K562 (cell line): ENCODE measurements around the gene PPFIA3. TPM values are rescaled to one million over a fixed set of nuclear protein-coding genes. Genes with fewer than 3 reads are reported as not detected.

ENCODE experiments used
- BRCA1 ChIP-seq, 2 experiments: fragments of 450-650 bp in 1 of 2; sonication (generic) in 1 of 2; formaldehyde crosslinking in 1 of 2; IDR thresholded peaks; 2 replicates each; pipeline versions ENCODE4 v1.5.0 to v1.6.1; 2017 to 2020; ENCODE audit warnings: mild to moderate bottlenecking in 1 of 2, missing genetic modification reagents in 1 of 2
- CREB1 ChIP-seq, 2 experiments: sonication (generic) in 1 of 2; formaldehyde crosslinking in 1 of 2; IDR thresholded peaks; 2 replicates each; pipeline versions ENCODE4 v1.6.1 to v1.8.0; 2012 to 2022; ENCODE audit warnings: inconsistent platforms in 1 of 2, mild to moderate bottlenecking in 1 of 2, missing genetic modification reagents in 1 of 2, moderate library complexity in 1 of 2
- ESRRB ChIP-seq: fragments of 250-450 bp; sonication (Bioruptor Pico); IDR thresholded peaks from 2 replicates; pipeline ENCODE4 v1.5.0; 2020; ENCODE audit warnings: mild to moderate bottlenecking, moderate library complexity, borderline replicate concordance
- MGA ChIP-seq: fragments of 450-650 bp; IDR thresholded peaks from 2 replicates; pipeline ENCODE4 v1.6.1; 2016; ENCODE audit warnings: mild to moderate bottlenecking, moderate library complexity
- MTA1 ChIP-seq: fragments of 450-650 bp; IDR thresholded peaks from 2 replicates; pipeline ENCODE4 v1.6.1; 2017; ENCODE audit warnings: borderline replicate concordance
- SP1 ChIP-seq: sonication (generic); formaldehyde crosslinking; IDR thresholded peaks from 2 replicates; pipeline ENCODE4 v1.8.1; 2022; ENCODE audit warnings: mild to moderate bottlenecking, missing genetic modification reagents
- TFAM ChIP-seq: fragments of 250-450 bp; sonication (Bioruptor Pico); conservative IDR thresholded peaks from 2 replicates; pipeline ENCODE4 v1.5.0; 2021; ENCODE audit warnings: mild to moderate bottlenecking, moderate library complexity
- ZNF512 ChIP-seq: IDR thresholded peaks from 2 replicates; pipeline ENCODE4 v1.6.1; 2016; ENCODE audit warnings: missing genetic modification characterization, missing compliant biosample characterization
- ZNF518B ChIP-seq: fragments of 250-450 bp; sonication (Bioruptor Pico); IDR thresholded peaks from 2 replicates; pipeline ENCODE4 v1.5.0; 2021; ENCODE audit warnings: mild to moderate bottlenecking, moderate library complexity
- polyA plus RNA-seq, 8 experiments: library from polyadenylated mRNA; depleted of rRNA in 4 of 8; stranded (reverse) in 5 of 8; unstranded in 3 of 8; fragments of >200 nt; fragmentation: Nextera tagmentation in 2 of 8; fragmentation: Illumina TruSeq in 1 of 8; extraction: Ambion mirVana in 2 of 8; extraction: Trizol in 1 of 8; gene quantifications; 2 replicates each; pipeline versions ENCODE4 v1.2.1 to v1.2.3, GENCODE V29; 2011 to 2014; ENCODE audit warnings: inconsistent platforms in 1 of 8, missing spikeins in 1 of 8
- total RNA-seq, 7 experiments: library from RNA; depleted of rRNA in 6 of 7; stranded (reverse); fragments of >200 nt in 6 of 7; fragmentation: Illumina TruSeq in 2 of 7; extraction: Trizol in 2 of 7; gene quantifications; 2 replicates each; pipeline versions ENCODE4 v1.2.1 to v1.2.3, GENCODE V29; 2011 to 2021; ENCODE audit warnings: low replicate concordance in 1 of 7

Gene PPFIA3
- total and polyA plus RNA-seq, 9 of the 15 experiments (the other 6 are each of a cell fraction or from before 2014, with no cell fraction given), result 0.10 to 53.0 (median 17.6) TPM

GRCh38 chr19:49118565-49119410 is 556 bp upstream of the PPFIA3 start, which contains the start of gene C19orf73 (continued):
- TF ChIP-seq ZNF518B (CRISPR knock-in tag), result no peak
- peak; percentile 97 for TF ChIP-seq SP1 (CRISPR knock-in tag)
- 0 out of 2 replicates have a peak, but pooled peaks have one; percentile 42 for TF ChIP-seq CREB1 (IDR thresholded peaks at IDR 0.05)
- TF ChIP-seq CREB1 (CRISPR knock-in tag; IDR thresholded peaks at IDR 0.05), result peak; percentile 77
- TF ChIP-seq MGA, result peak; percentile 97
- TF ChIP-seq MTA1, result peak; percentile 80
- no peak for TF ChIP-seq TFAM (CRISPR knock-in tag)
- no peak for TF ChIP-seq BRCA1 (IDR thresholded peaks at IDR 0.05)
- TF ChIP-seq BRCA1 (CRISPR knock-in tag; IDR thresholded peaks at IDR 0.05), result no peak
- TF ChIP-seq ZNF512 (tag), result no peak
- no peak for TF ChIP-seq ESRRB (CRISPR knock-in tag)
